IMR-90 (cell line): ENCODE results near the gene CHML. TPM values are rescaled to one million over a fixed set of nuclear protein-coding genes. Genes with fewer than 3 reads are reported as not detected.

Source experiments
- ATAC-seq: fragments of 200-7000 bp; cut with Tn5 transposase; 2 replicates; pipeline ENCODE4 v1.9.1; 2020; ENCODE audit warnings: low read depth, mild to moderate bottlenecking, moderate library complexity
- BruUV-seq: library from RNA; stranded (reverse); fragments of 400-500 nt; replicated peaks from 2 replicates; lab custom pipeline; 2021; lab: Mats Ljungman, UMichigan
- CTCF ChIA-PET: fragments of 300-600 bp; formaldehyde crosslinking; extraction: SDS; loops from one replicate; lab custom pipeline; 2021; ENCODE audit warnings: antibody characterized with exemption; lab: Yijun Ruan, JAX
- POLR2A ChIA-PET: fragments of 300-600 bp; sonication (Branson Sonifier 250); formaldehyde crosslinking; loops from one replicate; lab custom pipeline; 2022; ENCODE audit warnings: antibody characterized with exemption; ENCODE audit not compliant: unreplicated experiment; lab: Charles Lee
- DNase-seq: peaks from one replicate; pipeline ENCODE4 v3.0.0; 2013
- H2AFZ ChIP-seq: replicated peaks from 2 replicates; pipeline ENCODE3; 2013; ENCODE audit warnings: low read length, mild to moderate bottlenecking; ENCODE audit not compliant: poor library complexity
- H2AK5ac ChIP-seq: 2 replicates; pipeline ENCODE4 v1.6.1; 2013; ENCODE audit warnings: low read depth, low read length, inconsistent platforms
- H2AK9ac ChIP-seq: replicated peaks from 2 replicates; pipeline ENCODE3; 2013; ENCODE audit warnings: mild to moderate bottlenecking, low read depth, low read length, moderate library complexity; ENCODE audit not compliant: poor library complexity
- H2BK120ac ChIP-seq: 2 replicates; pipeline ENCODE4 v1.6.1; 2013; ENCODE audit warnings: low read depth, low read length, inconsistent platforms
- H2BK15ac ChIP-seq: 3 replicates; pipeline ENCODE4 v1.6.1; 2013; ENCODE audit warnings: low read depth, low read length, inconsistent platforms
- H2BK20ac ChIP-seq: 2 replicates; pipeline ENCODE4 v1.6.1; 2013; ENCODE audit warnings: low read depth, mild to moderate bottlenecking, inconsistent platforms, low read length, moderate library complexity
- H2BK5ac ChIP-seq: 2 replicates; pipeline ENCODE4 v1.6.1; 2013; ENCODE audit warnings: mild to moderate bottlenecking, low read depth, low read length, inconsistent platforms; ENCODE audit not compliant: poor library complexity, severe bottlenecking
- H3K14ac ChIP-seq: replicated peaks from 2 replicates; pipeline ENCODE4 v1.6.1; 2013; ENCODE audit warnings: low read depth, low read length, inconsistent platforms
- H3K18ac ChIP-seq: 2 replicates; pipeline ENCODE4 v1.6.1; 2013; ENCODE audit warnings: low read depth, low read length, control low read depth
- H3K23ac ChIP-seq: 2 replicates; pipeline ENCODE4 v1.6.1; 2013; ENCODE audit warnings: low read depth, low read length, inconsistent platforms
- H3K27ac ChIP-seq: 2 replicates; pipeline ENCODE4 v1.5.1; 2013; ENCODE audit warnings: mild to moderate bottlenecking, control low read depth, low read length; ENCODE audit not compliant: insufficient read depth
- H3K27me3 ChIP-seq: 2 replicates; pipeline ENCODE4 v1.6.1; 2013; ENCODE audit warnings: low read length; ENCODE audit not compliant: control insufficient read depth, insufficient read depth
- H3K36me3 ChIP-seq: 2 replicates; pipeline ENCODE4 v1.6.1; 2013; ENCODE audit warnings: low read length, mixed read lengths; ENCODE audit not compliant: control insufficient read depth, insufficient read depth
- H3K4ac ChIP-seq: 2 replicates; pipeline ENCODE4 v1.6.1; 2013; ENCODE audit warnings: low read depth, low read length, inconsistent platforms
- H3K4me1 ChIP-seq: 2 replicates; pipeline ENCODE4 v1.6.1; 2013; ENCODE audit warnings: low read length, mixed read lengths; ENCODE audit not compliant: control insufficient read depth, insufficient read depth
- H3K4me2 ChIP-seq: 2 replicates; pipeline ENCODE4 v1.6.1; 2013; ENCODE audit warnings: low read depth, mild to moderate bottlenecking, control low read depth, low read length, moderate library complexity
- H3K4me3 ChIP-seq: 2 replicates; pipeline ENCODE4 v1.5.1; 2013; ENCODE audit warnings: low read depth, mild to moderate bottlenecking, control low read depth, low read length, moderate library complexity; ENCODE audit not compliant: insufficient read depth
- H3K56ac ChIP-seq: 2 replicates; pipeline ENCODE4 v1.6.1; 2013; ENCODE audit warnings: low read length, inconsistent platforms; ENCODE audit not compliant: insufficient read depth; ENCODE audit errors: extremely low read depth
- H3K79me1 ChIP-seq, 2 experiments: 2 replicates each; pipeline ENCODE4 v1.6.1; 2013; ENCODE audit warnings: low read length in 2 of 2, inconsistent platforms in 1 of 2, low read depth in 1 of 2
- H3K9ac ChIP-seq: 2 replicates; pipeline ENCODE4 v1.6.1; 2013; ENCODE audit warnings: low read depth, low read length, control low read depth
- H3K9me1 ChIP-seq: 2 replicates; pipeline ENCODE4 v1.6.1; 2013; ENCODE audit warnings: low read length, inconsistent platforms; ENCODE audit not compliant: insufficient read depth
- H3K9me3 ChIP-seq: 2 replicates; pipeline ENCODE4 v1.6.1; 2013; ENCODE audit warnings: low read length; ENCODE audit not compliant: control insufficient read depth, insufficient read depth
- H4K20me1 ChIP-seq: 2 replicates; pipeline ENCODE4 v1.6.1; 2013; ENCODE audit warnings: low read length, inconsistent platforms; ENCODE audit not compliant: insufficient read depth
- H4K5ac ChIP-seq: 2 replicates; pipeline ENCODE4 v1.6.1; 2013; ENCODE audit warnings: mild to moderate bottlenecking, low read depth, low read length, control low read depth
- H4K8ac ChIP-seq, 2 experiments: 2 replicates each; pipeline ENCODE4 v1.6.1; 2013; ENCODE audit warnings: low read depth in 2 of 2, low read length in 2 of 2, control low read depth in 1 of 2, inconsistent platforms in 1 of 2
- H4K91ac ChIP-seq: 2 replicates; pipeline ENCODE4 v1.6.1; 2013; ENCODE audit warnings: low read depth, low read length, inconsistent platforms; ENCODE audit not compliant: insufficient read depth
- CEBPB ChIP-seq: IDR thresholded peaks from 2 replicates; pipeline ENCODE4 v1.6.1; 2012; ENCODE audit warnings: low read depth, low read length, improper control_type of control experiment
- CHD1 ChIP-seq: IDR thresholded peaks from 2 replicates; pipeline ENCODE4 v1.6.1; 2012; ENCODE audit warnings: low read depth, low read length, improper control_type of control experiment
- FOS ChIP-seq: fragments of 150-350 bp; IDR thresholded peaks from 2 replicates; pipeline ENCODE4 v1.6.1; 2016; ENCODE audit warnings: low read depth, low read length
- MAFK ChIP-seq: IDR thresholded peaks from 2 replicates; pipeline ENCODE4 v1.6.1; 2012; ENCODE audit warnings: low read depth, low read length, improper control_type of control experiment
- MAZ ChIP-seq: IDR thresholded peaks from 2 replicates; pipeline ENCODE4 v1.6.1; 2012; ENCODE audit warnings: low read depth, mild to moderate bottlenecking, low read length, improper control_type of control experiment, moderate library complexity, borderline replicate concordance
- MXI1 ChIP-seq: IDR thresholded peaks from 2 replicates; pipeline ENCODE4 v1.6.1; 2012; ENCODE audit warnings: low read depth, mild to moderate bottlenecking, low read length, moderate library complexity, borderline replicate concordance
- NFE2L2 ChIP-seq: fragments of 150-350 bp; IDR thresholded peaks from 2 replicates; pipeline ENCODE4 v1.6.1; 2016; ENCODE audit warnings: low read depth, mild to moderate bottlenecking, low read length
- SMC3 ChIP-seq: fragments of 150-350 bp; IDR thresholded peaks from 2 replicates; pipeline ENCODE4 v1.6.1; 2016; ENCODE audit warnings: low read depth, mild to moderate bottlenecking, antibody characterized with exemption, low read length, moderate library complexity
- WGBS, 2 experiments: methylation state at CpG; one replicate each; pipeline versions ENCODE4 v1.1.5 to v1.1.7; 2013; ENCODE audit warnings: missing lambda C conversion rate in 2 of 2; ENCODE audit not compliant: insufficient read length in 1 of 2; ENCODE audit errors: extremely low coverage in 2 of 2; 5-methylcytosine and 5-hydroxymethylcytosine counted together
- dilution Hi-C: fragments of 300-500 bp; cut with HindIII; formaldehyde crosslinking; loops from one replicate; pipeline ENCODE4 v1.14.3; 2018; ENCODE audit warnings: low sequenced_read_pairs; ENCODE audit not compliant: unreplicated experiment
- in situ Hi-C: fragments of 300-500 bp; cut with MboI; formaldehyde crosslinking; loops from 3 replicates; pipeline ENCODE4 v1.14.3; 2019; ENCODE audit warnings: low sequenced_read_pairs, inconsistent platforms, mixed read lengths
- intact Hi-C: fragments of 100-400 bp; cut with micrococcal nuclease; formaldehyde crosslinking; loops from 2 replicates; pipeline ENCODE4 v1.10.0; 2022
- polyA plus RNA-seq, 3 experiments: library from polyadenylated mRNA; depleted of rRNA; stranded (reverse); fragments of >200 nt; gene quantifications; 2 replicates each; pipeline ENCODE4 v1.2.3, GENCODE V29; 2012; ENCODE audit warnings: low replicate concordance in 1 of 3
- total RNA-seq: library from RNA; depleted of rRNA; stranded (reverse); fragments of >200 nt; gene quantifications from 2 replicates; pipeline ENCODE4 v1.2.3, GENCODE V29; 2012
- TF ChIP-seq, protein P1 (sequence below): fragments of 150-350 bp; IDR thresholded peaks from 2 replicates; pipeline ENCODE4 v1.6.1; 2016; ENCODE audit warnings: low read depth, mild to moderate bottlenecking, low read length, moderate library complexity, borderline replicate concordance

The CHML gene
- total and polyA plus RNA-seq, 2 of the 4 experiments (the other 2 are of a cell fraction), result 5.3 to 25.6 TPM

DNA sequence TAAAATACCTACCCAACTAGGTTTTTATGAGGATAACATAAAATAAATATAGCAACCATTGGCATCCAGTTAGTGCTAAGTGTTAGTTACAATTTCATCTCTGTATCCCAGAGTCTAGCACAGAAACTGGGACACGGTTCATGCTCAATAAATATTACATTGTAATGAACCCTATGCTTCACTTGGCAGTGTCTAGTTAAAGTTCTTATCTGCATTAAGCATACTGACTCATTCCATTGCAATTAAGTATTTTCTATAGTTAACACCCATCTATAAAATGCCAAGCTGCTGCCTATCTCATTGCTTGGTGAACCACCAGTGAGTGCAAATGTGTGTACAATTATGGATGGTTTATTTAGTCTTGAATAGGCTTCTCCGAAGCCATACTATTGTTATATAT lies 15.2 kb downstream of the CHML start:
- Histone ChIP-seq H2AK9ac (no peak overlapping the region), H4K5ac (no peak overlapping the region), H4K8ac (no peak overlapping the region), H3K18ac (no peak overlapping the region), H3K79me1 (peaks cover 0 to 5% of the 10 kb centered on the region in 2 experiments; a peak in 1 of 4 replicates), H3K9me3 (no peaks in the 10 kb centered on the region), H4K91ac (no peak overlapping the region), H4K20me1 (no peaks in the 10 kb centered on the region), H3K9me1 (no peaks in the 10 kb centered on the region; the same call in 1 of the 2 replicates), H2BK20ac (no peak overlapping the region), H3K36me3 (peaks cover 4% of the 10 kb centered on the region; the same call in 1 of the 2 replicates), H3K9ac (no peak overlapping the region), H2BK15ac (no peak overlapping the region), H3K4me1 (no peaks in the 10 kb centered on the region; the same call in 1 of the 2 replicates), H3K27me3 (no peaks in the 10 kb centered on the region), H3K14ac (no peak overlapping the region), H2AK5ac (no peak overlapping the region), H2BK5ac (no peak overlapping the region), H3K4me3 (no peak overlapping the region), H3K27ac (no peak overlapping the region), H3K56ac (no peak overlapping the region), H2BK120ac (no peak overlapping the region), H3K23ac (no peak overlapping the region), H3K4ac (no peak overlapping the region), H3K4me2 (no peak overlapping the region), H2AFZ (no peak overlapping the region)
- BruUV-seq, result no TSS peak
- intact Hi-C loops (no loop called here), dilution Hi-C loops (no loop called here), in situ Hi-C loops (loop anchor here (25.0 kb wide), 1 partner anchor 1687 kb away; no protein-coding TSS in a partner anchor)
- ATAC-seq, result no peak
- no peak for DNase-seq
- WGBS, 2 experiments, result no CpG with 5 or more reads among the region's 2 CpGs
- ChIA-PET CTCF (no interaction called here), POLR2A (no interaction called here)
- TF ChIP-seq CEBPB, result no peak
- TF ChIP-seq FOS, result no peak
- TF ChIP-seq CHD1, result no peak
- TF ChIP-seq NFE2L2, result no peak
- TF ChIP-seq, protein P1, sequence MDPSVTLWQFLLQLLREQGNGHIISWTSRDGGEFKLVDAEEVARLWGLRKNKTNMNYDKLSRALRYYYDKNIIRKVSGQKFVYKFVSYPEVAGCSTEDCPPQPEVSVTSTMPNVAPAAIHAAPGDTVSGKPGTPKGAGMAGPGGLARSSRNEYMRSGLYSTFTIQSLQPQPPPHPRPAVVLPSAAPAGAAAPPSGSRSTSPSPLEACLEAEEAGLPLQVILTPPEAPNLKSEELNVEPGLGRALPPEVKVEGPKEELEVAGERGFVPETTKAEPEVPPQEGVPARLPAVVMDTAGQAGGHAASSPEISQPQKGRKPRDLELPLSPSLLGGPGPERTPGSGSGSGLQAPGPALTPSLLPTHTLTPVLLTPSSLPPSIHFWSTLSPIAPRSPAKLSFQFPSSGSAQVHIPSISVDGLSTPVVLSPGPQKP, result no peak
- no peak for TF ChIP-seq MXI1
- TF ChIP-seq MAFK, result no peak
- no peak for TF ChIP-seq SMC3
- TF ChIP-seq MAZ, result no peak
